NCI-H526 treated with DMSO at 0.1 percent for 48 hours (cell line): ENCODE data around the gene PTPRN2.
"Not testable (repeated sequence)": the region's sequence is repeated elsewhere in the genome, so short reads cannot be mapped to it uniquely, and the experiment has no call there.

Experiments used
- DNase-seq: peaks from one replicate; lab custom pipeline; 2025; lab: John Stamatoyannopoulos, UW

Gene PTPRN2

GRCh38 chr7:157565201-157565626 lies 1022.4 kb downstream of the PTPRN2 start:
- no peak for DNase-seq

DNA sequence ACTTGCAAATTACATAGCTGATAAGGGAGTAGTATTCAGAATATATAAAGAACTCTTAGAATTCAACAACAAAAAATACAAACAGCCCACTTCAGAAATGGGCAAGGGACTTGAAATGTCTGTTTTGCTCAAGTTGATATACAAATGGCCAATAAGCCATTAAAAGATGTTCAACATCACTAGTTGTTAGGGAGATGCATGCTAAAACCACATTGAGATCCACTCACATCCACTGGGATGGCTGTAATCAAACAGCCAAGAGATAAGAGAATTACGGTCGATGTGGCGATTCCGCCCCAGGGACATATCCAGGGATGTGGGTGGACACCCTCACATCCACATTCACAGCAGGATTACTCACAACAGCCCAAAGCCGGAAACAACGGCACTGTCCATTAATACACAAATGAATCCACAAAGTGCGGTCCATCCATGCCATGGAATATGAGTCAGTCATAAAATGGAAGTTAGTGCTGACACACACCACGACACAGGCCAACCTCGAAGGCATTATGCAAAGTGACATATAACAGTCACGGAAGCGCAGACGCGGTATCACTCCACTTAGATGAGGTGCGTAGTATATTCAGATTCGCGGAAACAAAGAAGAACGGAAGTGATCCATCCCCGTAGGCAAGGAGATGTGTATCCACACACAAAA lies 1023.0 kb downstream of the PTPRN2 start:
- DNase-seq, result no peak

- not testable (repeated sequence) for DNase-seq
Observed at GRCh38 chr7:157563467-157564135, 1024.0 kb downstream of the PTPRN2 start.

DNA sequence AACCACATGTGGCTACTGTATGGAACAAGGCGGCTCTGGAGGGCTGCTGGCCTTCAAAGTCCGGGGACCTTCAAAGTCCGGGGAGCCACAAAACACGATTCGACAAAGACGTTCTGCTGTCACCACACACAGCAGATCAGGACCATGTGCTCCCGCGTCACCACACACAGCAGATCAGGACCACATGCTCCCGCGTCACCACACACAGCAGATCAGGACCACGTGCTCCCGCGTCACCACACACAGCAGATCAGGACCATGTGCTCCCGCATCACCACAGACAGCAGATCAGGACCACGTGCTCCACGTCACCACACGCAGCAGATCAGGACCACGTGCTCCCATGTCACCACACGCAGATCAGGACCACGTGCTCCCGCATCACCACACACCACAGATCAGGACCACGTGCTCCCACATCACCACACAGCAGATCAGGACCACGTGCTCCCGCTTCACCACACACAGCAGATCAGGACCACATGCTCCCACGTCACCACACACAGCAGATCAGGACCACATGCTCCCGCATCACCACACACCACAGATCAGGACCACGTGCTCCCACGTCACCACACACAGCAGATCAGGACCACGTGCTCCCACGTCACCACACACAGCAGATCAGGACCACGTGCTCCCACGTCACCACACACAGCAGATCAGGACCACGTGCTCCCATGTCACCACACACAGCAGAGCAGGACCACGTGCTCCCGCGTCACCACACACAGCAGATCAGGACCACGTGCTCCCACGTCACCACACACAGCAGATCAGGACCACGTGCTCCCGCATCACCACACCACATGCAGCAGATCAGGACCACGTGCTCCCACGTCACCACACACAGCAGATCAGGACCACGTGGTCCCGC lies 1024.9 kb downstream of the PTPRN2 start:
- DNase-seq, result not testable (repeated sequence)

GRCh38 chr7:157561816-157562410 lies 1025.7 kb downstream of the PTPRN2 start:
- no peak for DNase-seq

GRCh38 chr7:157561523-157561785 lies 1026.2 kb downstream of the PTPRN2 start:
- no peak for DNase-seq

GRCh38 chr7:157560710-157561522 lies 1026.7 kb downstream of the PTPRN2 start:
- DNase-seq, result no peak

DNA sequence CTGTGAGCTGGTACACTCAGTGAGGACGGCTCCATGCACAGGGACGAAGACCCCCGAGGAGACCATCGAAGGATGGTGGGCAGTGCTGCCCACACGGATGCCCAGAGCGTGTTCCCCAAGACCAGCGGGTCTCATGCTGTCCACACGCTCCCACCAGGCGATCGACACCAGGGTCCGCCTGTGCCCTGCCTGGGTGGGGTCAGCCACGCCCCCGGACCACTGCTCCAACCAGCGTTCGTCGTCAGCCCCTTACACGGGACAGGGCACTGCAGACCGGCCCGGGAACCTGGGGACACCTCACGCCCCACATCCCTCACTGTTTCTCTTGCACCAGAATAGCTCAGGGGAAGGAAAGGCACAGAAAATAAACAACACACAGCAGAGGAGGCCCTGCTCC lies 1027.4 kb downstream of the PTPRN2 start:
- no peak for DNase-seq

DNA sequence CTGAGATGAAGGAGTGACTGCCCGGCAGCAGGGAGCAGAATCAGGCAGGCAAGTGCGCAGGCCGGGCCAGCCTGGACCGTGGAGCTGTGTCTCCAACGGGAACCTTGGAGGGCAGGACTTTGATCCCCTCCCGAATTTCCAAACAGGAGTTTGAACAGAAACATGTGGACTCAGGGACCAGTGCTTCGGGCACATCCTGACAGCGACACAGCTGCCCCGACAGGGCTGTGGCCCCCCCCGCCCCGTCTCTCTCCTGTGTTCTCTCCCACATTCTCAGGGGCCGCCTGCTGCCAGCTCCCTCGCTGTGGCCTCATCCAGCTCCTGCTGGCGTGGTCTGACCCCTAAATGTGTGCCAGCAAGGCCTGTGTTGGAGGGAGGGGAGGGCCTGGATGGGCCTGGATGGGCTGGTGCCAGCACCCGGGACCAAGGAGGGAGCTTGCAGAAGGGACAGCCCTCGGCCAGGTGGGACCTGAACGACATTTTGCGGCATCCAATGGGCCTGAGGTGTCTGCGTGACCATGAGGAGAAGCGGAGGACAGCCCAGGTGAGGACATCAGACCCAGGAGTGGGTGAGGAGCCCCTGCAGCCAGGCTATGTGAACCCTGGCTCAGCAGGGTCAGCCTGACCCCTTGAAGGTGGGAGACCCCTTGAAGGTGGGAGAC lies 1027.9 kb downstream of the PTPRN2 start:
- no peak for DNase-seq

DNA sequence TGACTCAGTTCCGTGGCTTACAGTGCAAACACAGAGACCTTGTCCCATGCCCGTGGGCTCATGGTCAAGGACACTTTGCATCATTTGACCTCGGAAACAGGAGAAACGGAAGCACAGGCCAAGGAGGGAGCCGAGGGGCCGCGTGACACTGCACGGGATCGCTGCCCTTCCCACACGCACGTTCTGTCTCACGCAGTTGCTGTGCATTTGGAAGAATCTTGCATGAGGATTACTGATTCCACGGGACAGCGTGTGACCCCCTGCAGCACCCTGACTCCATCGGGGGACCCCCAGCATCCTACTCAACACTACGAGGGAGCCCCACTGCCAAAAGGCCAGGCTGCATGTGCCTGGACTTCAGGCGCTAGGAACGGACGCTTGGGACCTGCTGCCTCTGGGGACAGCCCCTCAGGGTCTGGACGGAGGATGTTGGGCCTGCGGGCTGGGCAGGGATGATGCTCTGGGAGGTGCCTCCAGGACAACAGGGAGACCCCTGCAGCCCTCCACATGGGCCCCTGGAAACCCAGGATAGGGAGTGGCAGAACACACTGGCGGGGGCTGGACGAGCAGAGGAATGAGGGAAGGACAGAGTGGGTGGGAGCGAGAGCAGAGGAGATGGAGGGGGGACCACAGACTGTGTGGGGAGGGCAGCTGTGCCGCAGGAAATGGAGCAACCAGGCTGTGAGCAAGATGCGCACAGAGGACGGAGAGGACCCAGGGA lies 1028.6 kb downstream of the PTPRN2 start:
- DNase-seq, result no peak

GRCh38 chr7:157558516-157558874 lies 1029.1 kb downstream of the PTPRN2 start:
- DNase-seq, result no peak

DNA sequence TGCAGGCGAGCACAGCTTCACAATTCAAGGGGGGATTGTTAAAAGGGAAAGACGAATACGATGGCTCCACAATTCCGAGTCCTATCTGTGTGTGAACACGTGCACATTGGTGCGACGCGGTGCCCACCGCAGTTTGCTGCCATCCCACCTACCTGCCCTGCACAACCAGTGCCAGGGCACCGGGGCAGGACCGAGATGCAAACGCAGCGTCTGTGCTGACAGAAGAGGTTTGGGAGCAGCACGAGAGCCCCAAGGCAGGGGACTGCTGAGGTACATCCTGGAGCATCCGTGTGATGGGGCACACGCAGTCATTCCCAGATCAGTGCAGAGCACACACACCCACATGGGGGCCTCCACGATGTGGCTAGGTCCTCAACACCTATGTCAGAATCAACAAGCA lies 1029.6 kb downstream of the PTPRN2 start:
- DNase-seq, result no peak

GRCh38 chr7:157557263-157557662 lies 1030.4 kb downstream of the PTPRN2 start:
- no peak for DNase-seq

DNA sequence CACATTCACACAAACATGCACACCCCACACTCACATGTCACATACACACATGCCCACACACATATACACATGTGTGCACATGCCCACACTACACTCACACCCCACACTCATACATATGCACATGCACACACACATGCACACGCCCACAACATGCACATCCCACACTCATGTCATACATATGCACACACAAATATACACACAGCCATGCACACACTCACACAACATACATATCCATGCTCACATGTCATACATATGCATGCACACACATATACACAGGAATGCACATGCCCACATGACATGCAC lies 1031.0 kb downstream of the PTPRN2 start:
- DNase-seq, result no peak

DNA sequence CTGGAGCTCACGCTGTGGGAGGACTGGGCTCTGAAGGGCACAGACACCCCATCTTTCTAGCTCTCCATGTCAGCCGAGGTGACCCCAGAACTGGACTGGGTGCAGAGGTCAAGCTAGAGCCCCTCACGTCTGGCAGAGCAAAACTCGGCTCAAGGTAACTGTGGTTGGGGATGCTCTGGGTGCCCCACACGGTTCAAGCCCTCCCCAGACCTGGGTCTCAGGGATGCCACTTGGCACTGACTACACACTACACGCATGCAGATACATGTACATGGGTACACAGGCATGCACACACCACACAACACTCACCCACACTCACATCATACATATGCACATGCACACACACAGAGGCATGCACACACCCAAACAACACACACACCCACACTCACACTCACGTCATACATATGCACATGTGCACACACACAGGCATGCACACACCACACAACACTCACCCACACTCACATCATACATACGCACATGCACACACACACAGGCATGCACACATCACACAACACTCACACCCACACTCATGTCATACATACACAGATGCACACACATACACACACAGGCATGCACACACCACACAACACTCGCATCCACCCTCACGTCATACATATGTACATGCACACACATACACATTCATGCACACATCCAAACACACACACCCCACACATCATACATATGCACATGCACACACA lies 1031.5 kb downstream of the PTPRN2 start:
- DNase-seq, result no peak

GRCh38 chr7:157555313-157555712 lies 1032.3 kb downstream of the PTPRN2 start:
- no peak for DNase-seq

- no peak for DNase-seq
Observed at GRCh38 chr7:157554393-157555238, 1033.0 kb downstream of the PTPRN2 start.

DNA sequence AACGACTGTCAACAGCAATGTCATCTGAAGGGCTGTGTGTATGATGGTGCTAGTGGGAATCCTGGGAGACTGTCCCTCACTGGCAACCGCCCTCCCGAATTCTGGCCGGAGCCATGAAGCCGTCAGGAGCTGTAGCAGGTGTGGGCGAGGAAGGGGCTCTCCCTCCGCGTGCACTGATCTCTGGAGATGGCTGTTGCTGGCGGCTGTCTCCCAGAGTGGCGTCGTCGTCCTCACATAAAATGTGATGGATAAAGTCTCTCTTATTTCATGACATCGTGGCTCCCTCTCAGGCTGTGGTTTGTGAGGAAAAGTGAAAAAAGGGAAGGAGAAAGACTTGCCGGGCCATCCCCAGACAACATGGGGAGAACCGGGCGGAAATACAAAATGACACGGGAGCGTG lies 1034.4 kb downstream of the PTPRN2 start:
- no peak for DNase-seq

DNA sequence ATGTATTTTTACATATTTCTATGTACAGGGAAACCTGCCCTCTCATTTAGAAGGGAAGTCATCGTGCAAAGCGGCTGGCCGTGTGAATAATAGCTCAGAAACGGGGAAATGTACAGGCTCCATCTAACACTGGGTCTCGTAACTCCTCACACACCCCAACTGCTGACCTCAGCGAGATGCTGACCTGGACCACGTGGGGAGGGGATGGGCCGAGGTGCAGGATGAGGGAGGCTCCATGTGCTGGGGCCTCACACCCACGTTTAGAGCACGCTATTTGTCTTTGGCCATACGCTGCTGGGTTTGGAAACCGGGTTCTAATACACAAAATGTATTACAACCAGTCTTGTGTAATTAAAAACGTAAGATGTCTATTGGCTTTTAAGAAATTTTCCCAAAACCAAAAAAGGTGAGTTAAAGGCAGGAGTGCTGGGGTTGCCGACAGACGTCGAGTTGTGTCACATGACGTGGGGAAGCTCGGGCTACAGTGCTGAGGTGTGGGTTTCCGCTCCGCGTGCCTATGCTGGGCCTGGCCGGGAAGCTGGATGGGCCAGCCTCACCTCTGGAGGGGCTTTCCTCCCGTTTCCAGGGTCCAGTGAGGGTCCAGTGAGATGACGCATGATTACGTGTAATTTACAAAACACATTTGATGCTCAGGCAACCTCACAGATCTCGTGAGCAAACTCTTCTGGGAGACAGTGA lies 1035.2 kb downstream of the PTPRN2 start:
- DNase-seq, result no peak
